MCF 10A (cell line): Measurements from ENCODE around the gene EPC1. TPM values are rescaled to one million over a fixed set of nuclear protein-coding genes. Genes with fewer than 3 reads are reported as not detected.

ENCODE experiments used
- BruUV-seq: library from RNA; stranded (reverse); fragments of 400-500 nt; replicated peaks from 2 replicates; lab custom pipeline; 2021; lab: Mats Ljungman, UMichigan
- CTCF ChIA-PET: fragments of 300-600 bp; sonication (Branson Sonifier 250); formaldehyde crosslinking; extraction: SDS; loops from one replicate; lab custom pipeline; 2021; ENCODE audit warnings: antibody characterized with exemption, inconsistent platforms; lab: Yijun Ruan, JAX
- POLR2A ChIA-PET: fragments of 300-600, 350-650 bp; sonication (Branson Sonifier 250); formaldehyde crosslinking; extraction: SDS; loops from one replicate; lab custom pipeline; 2020; ENCODE audit warnings: antibody characterized with exemption, inconsistent platforms; lab: Yijun Ruan, JAX
- DNase-seq: peaks from one replicate; pipeline ENCODE4 v3.0.0-alpha.2; 2018; ENCODE audit not compliant: unreplicated experiment
- H3K27ac Mint-ChIP-seq: one replicate; pipeline ENCODE4 v1.8.0; 2022; ENCODE audit warnings: mild to moderate bottlenecking, low read depth, mixed read lengths; ENCODE audit not compliant: unreplicated experiment
- H3K27me3 Mint-ChIP-seq: one replicate; pipeline ENCODE4 v1.8.0; 2022; ENCODE audit warnings: mixed read lengths; ENCODE audit not compliant: insufficient read depth, unreplicated experiment
- H3K36me3 Mint-ChIP-seq: one replicate; pipeline ENCODE4 v1.8.0; 2022; ENCODE audit warnings: mild to moderate bottlenecking, moderate library complexity, mixed read lengths; ENCODE audit not compliant: insufficient read depth, unreplicated experiment
- H3K4me1 Mint-ChIP-seq: one replicate; pipeline ENCODE4 v1.8.0; 2022; ENCODE audit warnings: mixed read lengths; ENCODE audit not compliant: insufficient read depth, unreplicated experiment
- H3K4me3 Mint-ChIP-seq: one replicate; pipeline ENCODE4 v1.8.0; 2022; ENCODE audit warnings: mild to moderate bottlenecking, moderate library complexity, mixed read lengths; ENCODE audit not compliant: unreplicated experiment
- H3K9me3 Mint-ChIP-seq: one replicate; pipeline ENCODE4 v1.8.0; 2022; ENCODE audit warnings: mixed read lengths; ENCODE audit not compliant: unreplicated experiment
- CTCF ChIP-seq: fragments of 200-600 bp; IDR thresholded peaks from one replicate; pipeline ENCODE4 v1.8.0; 2022; ENCODE audit warnings: antibody characterized with exemption, mild to moderate bottlenecking; ENCODE audit not compliant: unreplicated experiment
- intact Hi-C: fragments of 100-400 bp; cut with micrococcal nuclease; formaldehyde crosslinking; loops from 2 replicates; pipeline ENCODE4 v1.14.1; 2022
- total RNA-seq: library from RNA; stranded (reverse); gene quantifications from 2 replicates; pipeline ENCODE4 v1.2.3, GENCODE V29; 2022

The EPC1 gene
- total RNA-seq, 1 experiment from 2014 or later = 25.5 TPM

- POLR2A ChIA-PET = no interaction called here
- BruUV-seq = no TSS peak
- H3K4me1 Mint-ChIP-seq = peaks cover 14% of the 10 kb centered on the region
- intact Hi-C loops = no loop called here
- H3K36me3 Mint-ChIP-seq = peaks cover 14% of the 10 kb centered on the region
- no peak for TF ChIP-seq CTCF
- no peak overlapping the region for H3K27ac Mint-ChIP-seq
- H3K4me3 Mint-ChIP-seq = no peak overlapping the region
- DNase-seq = no peak
- no peaks in the 10 kb centered on the region for H3K9me3 Mint-ChIP-seq
- CTCF ChIA-PET = no interaction called here
- H3K27me3 Mint-ChIP-seq = no peaks in the 10 kb centered on the region
Measured at GRCh38 chr10:32350811-32351350, 3.9 kb upstream of the EPC1 start.

GRCh38 chr10:32349968-32350738, 3.2 kb upstream of the EPC1 start:
- peaks cover 16% of the 10 kb centered on the region for H3K36me3 Mint-ChIP-seq
- POLR2A ChIA-PET = no interaction called here
- H3K4me1 Mint-ChIP-seq = peaks cover 13% of the 10 kb centered on the region
- intact Hi-C loops = loop anchor here (5.0 to 10.0 kb wide), 4 partner anchors 138 to 485 kb away; partner anchors contain the start of gene KIF5B
- H3K4me3 Mint-ChIP-seq = no peak overlapping the region
- no peaks in the 10 kb centered on the region for H3K27me3 Mint-ChIP-seq
- H3K27ac Mint-ChIP-seq = no peak overlapping the region
- CTCF ChIA-PET = no interaction called here
- no peak for TF ChIP-seq CTCF
- no peak for DNase-seq
- H3K9me3 Mint-ChIP-seq = no peaks in the 10 kb centered on the region
- BruUV-seq = no TSS peak

- intact Hi-C loops = loop anchor here (5.0 to 10.0 kb wide), 4 partner anchors 137 to 484 kb away; partner anchors contain the start of gene KIF5B
- peaks cover 13% of the 10 kb centered on the region for H3K4me1 Mint-ChIP-seq
- H3K4me3 Mint-ChIP-seq = no peak overlapping the region
- BruUV-seq = no TSS peak
- no peak overlapping the region for H3K27ac Mint-ChIP-seq
- ChIA-PET CTCF (interaction anchor here (1.9 kb wide), 1 partner anchor 18 kb away, joined by 9 read pairs; no protein-coding TSS in a partner anchor), POLR2A (interaction anchor here (1.1 kb wide), 1 partner anchor 79 kb away, joined by 3 read pairs; no protein-coding TSS in a partner anchor)
- H3K36me3 Mint-ChIP-seq = peaks cover 23% of the 10 kb centered on the region
- no peaks in the 10 kb centered on the region for H3K27me3 Mint-ChIP-seq
- H3K9me3 Mint-ChIP-seq = no peaks in the 10 kb centered on the region
- DNase-seq = no peak
- TF ChIP-seq CTCF = no peak
Measured at GRCh38 chr10:32349199-32349585, 2.2 kb upstream of the EPC1 start.
